ENCODE data around the gene RPS18. TPM values are rescaled to one million over a fixed set of nuclear protein-coding genes. Genes with fewer than 3 reads are reported as not detected.

Gene RPS18
- total RNA-seq, 1 donor from 2014 or later: 12,112 TPM

DNA sequence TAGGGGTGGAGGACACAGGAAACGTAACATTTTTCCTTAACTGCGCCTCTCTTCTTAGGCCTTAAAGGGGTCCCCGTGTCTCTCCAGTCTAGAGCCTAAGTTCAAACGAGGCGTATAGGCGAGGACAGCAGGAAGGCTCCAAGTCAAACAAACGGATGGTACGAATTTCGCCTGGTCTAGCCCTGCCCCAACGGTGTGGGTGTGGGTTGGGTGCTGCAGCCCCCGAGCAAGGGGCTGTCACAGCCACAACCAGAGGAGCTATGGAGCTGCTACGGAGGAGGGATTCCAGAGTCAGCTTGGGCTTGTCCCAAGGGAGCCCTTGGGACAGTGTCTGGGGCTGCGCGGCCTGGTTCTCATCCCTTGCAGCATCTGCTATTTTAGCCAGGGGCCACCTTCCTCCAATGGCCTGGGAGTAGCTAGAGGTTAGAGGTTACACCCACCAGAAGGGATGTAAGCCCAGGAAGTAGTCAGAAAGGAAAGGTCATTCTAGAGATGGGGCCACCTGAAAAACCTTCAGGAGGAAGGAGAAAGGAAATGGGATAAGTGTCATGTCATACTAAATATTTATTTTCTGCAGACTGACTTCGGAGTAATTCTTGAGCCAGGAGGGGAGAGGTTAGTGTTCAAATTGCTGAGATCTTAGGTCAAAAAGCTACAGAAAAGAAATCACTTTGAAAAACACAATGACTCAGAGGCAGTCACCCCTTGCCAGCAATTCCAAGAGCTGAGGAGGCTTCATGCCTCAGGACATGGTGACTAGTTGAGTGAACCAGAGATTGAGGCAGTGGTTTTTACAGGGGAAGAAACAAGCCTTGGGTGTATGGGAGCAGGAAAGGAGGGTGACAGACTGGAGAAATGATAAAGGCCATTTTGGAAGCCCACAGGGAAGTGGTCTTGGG, 21.9 kb upstream of the RPS18 start:
- DNase-seq (ENCODE audit: low read depth): peak; percentile 94

DNA sequence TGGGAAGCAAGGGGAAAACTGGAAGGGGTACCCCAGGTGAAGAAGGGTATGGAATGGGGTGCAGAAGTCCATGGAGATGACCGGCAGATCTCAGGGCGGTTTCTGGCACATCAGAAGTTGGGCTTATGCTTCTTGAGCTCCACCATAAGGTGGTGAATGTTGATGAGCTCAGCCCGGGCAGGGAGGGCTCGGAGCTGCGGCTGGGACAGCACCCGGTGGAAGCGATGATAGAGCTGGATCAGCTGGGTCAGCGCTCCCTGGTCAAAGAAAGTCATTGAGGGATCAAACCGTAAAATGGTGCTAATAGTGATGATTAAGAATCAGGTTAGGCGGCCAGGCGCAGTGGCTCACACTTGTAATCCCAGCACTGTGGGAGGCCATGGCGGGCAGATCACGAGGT, 21.1 kb upstream of the RPS18 start:
- DNase-seq (ENCODE audit: low read depth): no peak
- Histone ChIP-seq H3K4me3 (ENCODE audit: low read depth, low read length) (no peak overlapping the region), H3K36me3 (ENCODE audit: control insufficient read depth, insufficient read depth, low read length) (no peaks in the 10 kb centered on the region), H3K27me3 (ENCODE audit: control insufficient read depth, insufficient read depth, low read length) (no peaks in the 10 kb centered on the region)
- no peak for FAIRE-seq
- TF ChIP-seq, protein P1, sequence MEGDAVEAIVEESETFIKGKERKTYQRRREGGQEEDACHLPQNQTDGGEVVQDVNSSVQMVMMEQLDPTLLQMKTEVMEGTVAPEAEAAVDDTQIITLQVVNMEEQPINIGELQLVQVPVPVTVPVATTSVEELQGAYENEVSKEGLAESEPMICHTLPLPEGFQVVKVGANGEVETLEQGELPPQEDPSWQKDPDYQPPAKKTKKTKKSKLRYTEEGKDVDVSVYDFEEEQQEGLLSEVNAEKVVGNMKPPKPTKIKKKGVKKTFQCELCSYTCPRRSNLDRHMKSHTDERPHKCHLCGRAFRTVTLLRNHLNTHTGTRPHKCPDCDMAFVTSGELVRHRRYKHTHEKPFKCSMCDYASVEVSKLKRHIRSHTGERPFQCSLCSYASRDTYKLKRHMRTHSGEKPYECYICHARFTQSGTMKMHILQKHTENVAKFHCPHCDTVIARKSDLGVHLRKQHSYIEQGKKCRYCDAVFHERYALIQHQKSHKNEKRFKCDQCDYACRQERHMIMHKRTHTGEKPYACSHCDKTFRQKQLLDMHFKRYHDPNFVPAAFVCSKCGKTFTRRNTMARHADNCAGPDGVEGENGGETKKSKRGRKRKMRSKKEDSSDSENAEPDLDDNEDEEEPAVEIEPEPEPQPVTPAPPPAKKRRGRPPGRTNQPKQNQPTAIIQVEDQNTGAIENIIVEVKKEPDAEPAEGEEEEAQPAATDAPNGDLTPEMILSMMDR (IDR thresholded peaks at IDR 0.05; ENCODE audit: insufficient read depth, low read length, severe bottlenecking): no peak

More for the DNA sequence above, 21.9 kb upstream of the RPS18 start:
- no peak for FAIRE-seq
- TF ChIP-seq, protein P1 (IDR thresholded peaks at IDR 0.05; ENCODE audit: insufficient read depth, low read length, severe bottlenecking): no peak
- Histone ChIP-seq H3K4me3 (ENCODE audit: low read depth, low read length) (peak overlapping the region; percentile 50), H3K27me3 (ENCODE audit: control insufficient read depth, insufficient read depth, low read length) (no peaks in the 10 kb centered on the region), H3K36me3 (ENCODE audit: control insufficient read depth, insufficient read depth, low read length) (no peaks in the 10 kb centered on the region)

DNA sequence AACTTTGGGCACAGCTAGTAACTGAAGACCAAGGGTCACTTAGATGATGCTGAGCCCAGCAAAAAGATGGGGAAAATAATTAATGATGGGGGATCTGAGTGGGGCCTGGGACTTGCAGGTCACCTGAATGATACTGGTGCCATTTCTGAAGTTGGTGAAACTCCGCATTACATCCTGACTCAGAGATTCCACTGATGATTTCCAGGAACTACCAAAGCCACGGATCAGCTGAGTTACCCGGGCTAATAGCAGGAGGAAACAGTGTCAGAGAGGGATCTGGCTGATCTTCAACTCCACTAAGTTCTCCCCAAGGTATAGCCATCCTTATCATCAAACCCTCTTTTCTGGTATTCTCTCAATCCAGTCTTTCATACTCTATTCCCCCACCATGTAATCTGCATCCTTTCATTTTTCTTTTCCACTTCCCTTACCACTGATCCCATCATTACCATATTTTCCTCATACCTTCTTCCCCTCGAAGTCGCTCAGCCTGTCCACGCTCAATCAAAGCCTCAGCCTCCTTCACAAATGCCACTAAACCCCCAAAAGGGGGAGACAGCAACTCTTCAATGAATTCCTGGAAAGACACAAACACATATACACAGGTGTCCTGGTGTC, 20.4 kb upstream of the RPS18 start:
- no peak overlapping the region for H3K4me3 ChIP-seq (ENCODE audit: low read depth, low read length)
- DNase-seq (ENCODE audit: low read depth) (no peak), FAIRE-seq (no peak)
- TF ChIP-seq, protein P1 (IDR thresholded peaks at IDR 0.05; ENCODE audit: insufficient read depth, low read length, severe bottlenecking): no peak
- H3K36me3 ChIP-seq (ENCODE audit: control insufficient read depth, insufficient read depth, low read length): no peaks in the 10 kb centered on the region
- no peaks in the 10 kb centered on the region for H3K27me3 ChIP-seq (ENCODE audit: control insufficient read depth, insufficient read depth, low read length)

DNA sequence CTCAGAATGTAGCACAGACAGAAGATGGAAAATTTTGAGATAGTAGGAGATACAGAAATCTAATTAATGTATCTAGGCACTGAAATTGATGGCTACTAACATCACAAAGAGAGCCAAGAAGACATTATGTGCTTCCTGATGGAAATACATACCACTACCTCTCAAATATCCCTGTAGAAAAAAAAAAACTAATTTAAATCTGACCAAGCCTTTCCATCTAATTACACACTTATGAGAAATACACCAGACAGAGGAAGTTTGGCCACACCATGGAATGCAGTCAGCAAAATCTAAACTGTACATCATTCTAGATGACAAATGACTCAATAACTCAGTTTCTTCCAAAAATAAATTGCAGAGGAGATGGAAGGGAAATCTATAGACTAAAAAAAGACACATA, 19.1 kb upstream of the RPS18 start:
- FAIRE-seq (no peak), DNase-seq (ENCODE audit: low read depth) (no peak)
- TF ChIP-seq, protein P1 (IDR thresholded peaks at IDR 0.05; ENCODE audit: insufficient read depth, low read length, severe bottlenecking): no peak
- Histone ChIP-seq H3K4me3 (ENCODE audit: low read depth, low read length) (no peak overlapping the region), H3K27me3 (ENCODE audit: control insufficient read depth, insufficient read depth, low read length) (no peaks in the 10 kb centered on the region), H3K36me3 (ENCODE audit: control insufficient read depth, insufficient read depth, low read length) (no peaks in the 10 kb centered on the region)

DNA sequence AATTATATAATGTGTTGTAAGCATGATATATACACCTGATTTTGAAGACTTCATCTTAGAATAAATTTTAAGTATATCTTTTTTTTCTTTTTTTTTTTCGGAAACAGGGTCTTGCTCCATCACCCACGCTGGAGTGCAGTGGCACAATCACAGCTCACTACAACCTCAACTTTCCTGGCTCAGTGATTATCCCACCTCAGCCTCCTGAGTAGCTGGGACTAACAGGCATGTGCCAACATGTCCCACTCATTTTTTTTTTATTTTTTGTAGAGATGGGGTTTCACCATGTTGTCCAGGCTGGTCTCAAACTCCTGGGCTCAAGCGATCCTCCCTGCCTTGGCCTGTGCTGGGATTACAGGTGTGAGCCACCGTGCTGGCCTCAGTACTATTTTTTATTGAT, 17.3 kb upstream of the RPS18 start:
- DNase-seq (ENCODE audit: low read depth): peak; percentile 36
- no peak for FAIRE-seq
- TF ChIP-seq, protein P1 (IDR thresholded peaks at IDR 0.05; ENCODE audit: insufficient read depth, low read length, severe bottlenecking): no peak
- Histone ChIP-seq H3K27me3 (ENCODE audit: control insufficient read depth, insufficient read depth, low read length) (no peaks in the 10 kb centered on the region), H3K36me3 (ENCODE audit: control insufficient read depth, insufficient read depth, low read length) (no peaks in the 10 kb centered on the region), H3K4me3 (ENCODE audit: low read depth, low read length) (no peak overlapping the region)
